Neural crest cell (in vitro differentiated cells): ENCODE results near the gene C2CD2. TPM values are rescaled to one million over a fixed set of nuclear protein-coding genes. Genes with fewer than 3 reads are reported as not detected.

Experiments
- DNase-seq: peaks from one replicate; pipeline ENCODE4 v3.0.0; 2021; ENCODE audit warnings: low read depth, mixed read lengths, low spot score
- H3K27ac Mint-ChIP-seq: one replicate; pipeline ENCODE4 v1.8.0; 2021; ENCODE audit warnings: mild to moderate bottlenecking, mixed read lengths; ENCODE audit not compliant: unreplicated experiment
- H3K27me3 Mint-ChIP-seq: 2 replicates; pipeline ENCODE4 v1.8.0; 2021; ENCODE audit warnings: low read depth, mild to moderate bottlenecking, mixed read lengths
- H3K36me3 Mint-ChIP-seq: 2 replicates; pipeline ENCODE4 v1.8.0; 2021; ENCODE audit warnings: low read depth, mild to moderate bottlenecking, mixed read lengths
- H3K4me1 Mint-ChIP-seq: 2 replicates; pipeline ENCODE4 v1.8.0; 2021; ENCODE audit warnings: mixed read lengths
- H3K4me3 Mint-ChIP-seq: one replicate; pipeline ENCODE4 v1.8.0; 2021; ENCODE audit warnings: mild to moderate bottlenecking, mixed read lengths
- H3K9me3 Mint-ChIP-seq: 2 replicates; pipeline ENCODE4 v1.8.0; 2021; ENCODE audit warnings: mixed read lengths
- CTCF ChIP-seq: fragments of 200-600 bp; sonication (generic); conservative IDR thresholded peaks from 2 replicates; pipeline ENCODE4 v1.5.0; 2021; ENCODE audit warnings: antibody characterized with exemption, mild to moderate bottlenecking
- total RNA-seq: library from RNA; stranded (reverse); gene quantifications from 2 replicates; pipeline ENCODE4 v1.2.1, GENCODE V29; 2021

Gene C2CD2
- total RNA-seq, 1 donor from 2014 or later, result 13.0 TPM

DNA sequence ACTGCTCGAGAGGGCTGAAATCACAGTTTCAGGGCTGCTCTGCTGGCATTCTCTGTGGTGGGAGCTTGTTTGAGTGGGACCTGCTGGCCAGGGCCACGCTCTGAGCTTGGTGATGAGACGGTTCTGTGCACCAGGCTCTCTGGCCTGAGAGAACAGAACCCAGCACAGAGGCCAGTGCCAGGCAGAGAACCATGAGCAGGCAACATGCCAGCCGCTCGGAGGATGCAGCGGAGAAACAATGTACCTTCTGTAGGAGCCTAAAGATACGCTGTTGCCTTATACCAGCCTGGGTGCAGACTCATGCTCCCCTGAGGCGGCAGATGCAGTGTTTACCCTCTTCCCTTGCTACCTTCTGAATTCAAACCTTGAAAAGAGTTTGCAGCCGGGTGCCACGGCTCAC lies 10.0 kb downstream of the C2CD2 start:
- no peak for DNase-seq
- Mint-ChIP-seq H3K27ac (no peak overlapping the region), H3K27me3 (no peaks in the 10 kb centered on the region), H3K4me3 (no peak overlapping the region), H3K36me3 (no peaks in the 10 kb centered on the region), H3K9me3 (no peaks in the 10 kb centered on the region), H3K4me1 (peaks cover 6% of the 10 kb centered on the region)
- TF ChIP-seq CTCF, result no peak

DNA sequence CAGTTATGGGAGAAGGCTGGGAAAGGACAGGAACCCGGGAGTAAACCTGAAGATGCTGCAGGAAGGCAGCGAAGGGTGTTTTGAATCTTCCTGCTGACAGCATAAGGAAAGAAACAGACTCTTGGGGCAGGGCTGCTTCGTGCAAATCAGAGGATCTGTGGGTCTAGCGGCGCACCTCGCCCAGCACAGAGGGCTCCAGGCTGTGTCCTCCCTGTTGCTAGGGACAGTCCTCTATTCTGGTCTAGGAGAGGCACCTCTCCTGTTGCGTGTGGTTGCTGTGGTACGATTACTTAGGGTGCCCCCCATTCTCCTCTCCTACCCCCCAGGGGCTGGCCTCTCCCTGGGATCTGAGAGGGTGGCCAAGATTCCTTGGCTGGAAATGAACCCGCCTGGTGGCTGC lies 11.4 kb downstream of the C2CD2 start:
- no peak for TF ChIP-seq CTCF
- DNase-seq, result no peak
- Mint-ChIP-seq H3K27ac (no peak overlapping the region), H3K9me3 (no peaks in the 10 kb centered on the region), H3K4me3 (no peak overlapping the region), H3K4me1 (no peaks in the 10 kb centered on the region), H3K36me3 (no peaks in the 10 kb centered on the region), H3K27me3 (no peaks in the 10 kb centered on the region)

DNA sequence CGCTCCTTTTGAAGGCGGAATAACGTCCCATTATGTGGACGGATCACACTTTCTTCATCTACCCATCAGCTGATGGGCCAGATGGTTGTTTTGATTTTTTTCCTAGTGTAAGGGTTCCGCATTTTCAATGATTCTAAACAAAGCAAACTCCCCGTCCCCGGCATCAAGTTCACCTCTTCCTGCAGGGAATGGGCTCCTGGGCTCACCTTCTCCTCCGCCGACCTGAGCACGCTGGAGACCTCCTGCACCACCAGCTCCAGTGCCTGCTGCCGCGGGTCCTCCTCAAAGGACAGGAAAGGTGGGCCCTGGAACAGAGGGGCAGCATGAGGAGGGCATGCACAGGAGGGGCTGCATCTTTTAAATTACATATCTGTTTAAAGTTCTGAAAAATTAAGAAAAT lies 11.9 kb downstream of the C2CD2 start:
- no peak for DNase-seq
- no peak overlapping the region for H3K27ac Mint-ChIP-seq
- TF ChIP-seq CTCF, result no peak
- H3K9me3 Mint-ChIP-seq, result no peaks in the 10 kb centered on the region
- H3K4me3 Mint-ChIP-seq, result no peak overlapping the region
- no peaks in the 10 kb centered on the region for H3K36me3 Mint-ChIP-seq
- no peaks in the 10 kb centered on the region for H3K4me1 Mint-ChIP-seq
- H3K27me3 Mint-ChIP-seq, result no peaks in the 10 kb centered on the region

- Mint-ChIP-seq H3K27me3 (no peaks in the 10 kb centered on the region), H3K27ac (no peak overlapping the region), H3K36me3 (no peaks in the 10 kb centered on the region), H3K4me3 (no peak overlapping the region), H3K9me3 (no peaks in the 10 kb centered on the region), H3K4me1 (peaks cover under 1% of the 10 kb centered on the region)
- DNase-seq, result no peak
- no peak for TF ChIP-seq CTCF
Observed at GRCh38 chr21:41940431-41940830, 13.4 kb downstream of the C2CD2 start.

- Mint-ChIP-seq H3K27me3 (no peaks in the 10 kb centered on the region), H3K36me3 (no peaks in the 10 kb centered on the region), H3K4me3 (no peak overlapping the region), H3K4me1 (peaks cover 7% of the 10 kb centered on the region), H3K27ac (no peak overlapping the region), H3K9me3 (no peaks in the 10 kb centered on the region)
- TF ChIP-seq CTCF, result no peak
- no peak for DNase-seq
Observed at GRCh38 chr21:41939391-41939790, 14.4 kb downstream of the C2CD2 start.
